Suppressor macrophage (primary cell): Measurements from ENCODE around the gene HOXC10.

Source experiments
- DNase-seq, 4 experiments: peaks; one replicate each; pipeline ENCODE4 v3.0.0-alpha.2; 2020 to 2022

The HOXC10 gene

DNA sequence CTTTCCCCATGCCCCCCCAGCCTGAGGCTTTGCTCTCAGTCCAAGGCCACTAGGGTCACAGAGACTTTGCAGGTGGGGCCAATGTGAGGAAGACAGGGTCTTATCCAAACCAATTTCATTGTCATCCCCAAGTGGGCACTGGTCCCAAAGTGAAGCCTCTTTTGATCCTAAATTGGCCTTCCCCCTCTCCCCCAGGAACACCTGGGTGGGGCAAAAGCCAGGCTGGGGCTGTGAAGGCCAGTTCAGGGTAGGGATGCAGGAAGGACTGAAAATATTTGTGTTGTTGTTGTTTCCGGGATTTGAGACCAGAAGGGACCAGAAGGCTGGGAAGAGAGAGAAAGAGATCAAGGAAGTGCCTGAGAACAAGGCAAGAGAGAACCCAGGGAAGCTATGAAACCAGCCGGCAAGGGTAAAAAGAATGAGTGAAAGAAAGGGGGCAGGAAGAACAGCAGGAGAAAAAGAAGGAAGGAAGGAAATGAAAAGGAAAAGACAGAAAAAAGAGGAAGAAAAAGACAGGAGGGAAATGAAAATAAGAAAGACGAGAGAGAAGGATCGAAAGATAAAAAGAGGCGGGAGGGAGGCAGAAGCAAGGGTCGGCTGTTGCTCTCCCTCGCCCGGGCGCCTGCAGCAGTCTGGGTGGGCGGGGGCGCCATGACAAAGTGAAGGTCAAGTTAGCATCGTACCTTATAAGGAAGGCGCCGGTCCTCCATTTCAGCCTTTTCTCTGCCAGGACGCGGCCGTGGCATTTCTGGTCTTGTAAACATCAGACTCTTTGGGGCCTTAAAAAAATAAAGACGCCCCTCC lies 19.5 kb upstream of the HOXC10 start:
- no peak for DNase-seq

DNA sequence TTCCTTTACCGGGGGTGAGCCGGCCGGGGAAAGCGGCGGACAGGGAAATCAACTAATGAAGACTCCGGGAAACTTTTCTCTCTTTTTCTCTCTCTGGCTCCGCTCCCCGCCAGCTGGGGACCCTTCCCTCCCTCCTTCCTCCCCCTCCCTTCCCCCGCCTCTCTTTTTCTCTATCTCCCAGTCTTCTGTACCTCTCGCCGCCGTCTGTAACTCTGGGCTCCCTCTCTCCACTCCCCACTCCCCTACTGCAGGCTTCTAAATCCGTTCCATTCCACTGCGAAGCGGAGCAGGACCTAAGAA lies 18.9 kb upstream of the HOXC10 start:
- no peak for DNase-seq

DNA sequence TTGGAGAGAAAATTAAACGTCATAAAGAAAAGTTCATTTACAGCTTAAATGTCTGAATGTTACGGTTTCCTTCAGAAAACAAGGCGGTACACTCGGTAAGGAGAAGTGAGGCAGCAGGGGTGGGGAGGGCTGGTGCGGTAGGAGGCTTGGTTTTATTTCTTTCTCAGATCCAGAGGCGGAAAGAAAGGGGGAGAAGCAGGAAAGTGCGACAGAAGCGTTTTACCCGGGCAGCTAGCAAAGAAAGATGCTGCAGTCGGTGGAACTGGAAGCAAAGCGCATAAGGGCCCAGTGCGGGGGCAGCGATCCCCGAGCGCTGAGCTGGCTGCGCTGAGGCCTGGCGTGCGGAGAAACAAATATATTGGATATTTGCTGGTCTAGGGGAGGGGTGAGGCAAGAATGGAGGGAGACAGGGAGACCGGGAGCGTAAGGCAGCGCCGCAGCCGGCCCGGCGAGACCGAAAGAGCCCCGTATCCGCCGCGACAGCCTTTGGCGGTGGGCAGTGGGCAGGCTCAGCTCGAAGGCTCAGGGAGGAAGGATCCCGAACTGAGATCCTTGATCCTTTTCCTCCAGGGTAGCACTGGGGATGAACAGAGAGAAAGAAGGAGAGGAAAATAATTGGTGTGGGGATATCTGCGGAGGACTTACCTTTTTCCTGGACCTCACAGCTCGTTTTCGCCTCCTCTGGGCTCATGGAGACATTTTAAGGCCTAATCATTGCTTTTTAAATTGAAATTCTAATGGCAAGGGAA lies 18.4 kb upstream of the HOXC10 start:
- no peak for DNase-seq

DNA sequence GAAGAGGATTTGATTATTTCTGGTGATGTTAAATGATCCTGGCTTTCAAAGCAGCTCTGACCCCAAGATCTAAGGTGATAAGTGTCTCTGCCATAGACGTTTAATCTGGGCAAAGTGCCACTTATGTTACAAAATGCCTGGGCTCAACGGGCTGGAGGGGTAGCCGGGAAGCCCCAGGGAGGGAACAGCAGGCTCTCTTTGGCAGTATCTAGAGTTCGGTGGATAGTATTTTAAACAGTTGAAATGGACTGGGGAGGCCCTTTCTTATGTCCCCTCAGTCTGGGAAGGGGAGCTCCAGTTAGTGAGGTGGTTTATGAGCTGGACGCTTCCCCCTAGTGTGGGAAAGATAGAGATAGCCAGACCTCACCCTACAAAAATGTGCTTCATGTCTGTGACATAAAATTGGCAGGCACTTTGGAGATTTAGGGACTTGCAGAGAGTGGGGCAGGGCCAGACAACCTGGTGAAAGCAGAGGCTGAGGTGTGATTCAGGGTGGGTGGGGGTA lies 17.5 kb upstream of the HOXC10 start:
- DNase-seq, result no peak

DNA sequence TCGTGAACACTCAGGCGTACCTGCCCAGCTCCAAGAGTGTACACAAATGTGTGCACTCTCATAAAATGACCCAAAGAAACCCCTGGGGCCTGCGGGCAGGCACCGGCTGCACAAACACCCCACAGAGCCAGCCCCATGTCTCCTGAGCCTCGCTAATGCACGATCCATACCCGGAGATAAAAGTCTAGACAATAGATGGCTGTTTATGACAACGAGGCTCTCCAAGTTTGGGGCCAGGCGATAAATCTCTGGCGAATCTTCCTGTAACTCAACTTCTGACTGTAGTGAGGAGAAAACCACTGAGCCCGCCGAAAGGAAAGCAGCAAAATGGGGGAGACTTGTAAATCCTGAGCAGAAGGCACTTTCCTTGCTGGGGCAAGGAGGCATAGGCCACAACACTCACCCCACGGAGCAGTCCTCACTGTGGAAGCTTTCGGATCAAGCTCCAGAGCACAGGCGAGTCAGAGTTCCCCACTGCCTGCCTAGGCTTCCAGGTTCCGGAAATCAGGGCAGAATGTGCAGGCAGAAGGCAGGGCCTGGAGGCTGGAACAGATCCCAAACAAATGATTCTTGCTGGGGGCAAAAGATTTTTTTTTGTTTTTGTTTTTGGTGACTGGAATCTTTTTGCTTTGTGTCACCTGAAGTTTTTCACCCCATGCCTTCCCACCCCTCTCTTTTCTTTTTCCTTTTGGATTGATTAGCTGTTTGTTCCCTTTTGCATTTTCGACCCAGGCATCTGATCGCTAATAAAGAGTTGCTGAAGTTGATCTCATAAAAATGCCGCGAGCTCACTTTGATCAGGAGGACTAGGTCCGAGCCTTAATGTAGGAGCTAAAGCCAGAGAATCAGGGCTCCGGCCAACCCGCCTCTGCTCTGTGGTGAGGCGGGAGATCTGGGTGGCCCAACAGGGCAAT lies 16.5 kb upstream of the HOXC10 start:
- no peak for DNase-seq

DNA sequence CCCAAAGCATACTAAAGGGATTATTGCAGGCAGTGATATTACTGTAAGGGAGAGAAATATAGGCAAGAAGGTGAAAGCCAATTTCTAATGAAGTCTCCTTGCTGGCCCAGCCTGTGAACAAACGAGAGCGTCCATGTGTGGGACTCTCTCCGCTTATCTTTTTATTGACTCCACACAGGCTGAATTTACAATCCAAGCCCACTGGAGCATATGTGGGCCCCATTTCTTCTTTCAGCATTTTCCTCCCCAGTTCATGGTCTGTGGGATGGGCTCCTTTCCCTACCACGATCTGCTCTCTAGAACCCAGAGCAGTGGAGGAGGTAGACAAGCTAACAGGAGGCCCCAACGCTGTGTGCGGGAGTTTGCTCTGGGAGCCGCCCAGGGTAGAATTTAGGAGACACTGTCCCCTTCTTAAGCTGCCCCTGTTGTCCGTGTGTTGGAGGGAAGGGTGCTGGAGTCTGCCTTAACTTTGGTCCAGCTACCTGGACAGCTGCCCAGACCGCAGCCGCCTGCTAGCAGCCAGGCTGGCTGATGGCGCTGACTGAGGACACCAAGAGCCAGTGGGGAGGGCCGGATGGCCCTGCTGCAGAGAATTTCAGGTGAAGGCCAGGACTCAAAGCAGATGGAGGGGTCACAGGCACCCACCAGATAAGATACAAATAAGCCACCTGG lies 15.2 kb upstream of the HOXC10 start:
- DNase-seq, result no peak

DNA sequence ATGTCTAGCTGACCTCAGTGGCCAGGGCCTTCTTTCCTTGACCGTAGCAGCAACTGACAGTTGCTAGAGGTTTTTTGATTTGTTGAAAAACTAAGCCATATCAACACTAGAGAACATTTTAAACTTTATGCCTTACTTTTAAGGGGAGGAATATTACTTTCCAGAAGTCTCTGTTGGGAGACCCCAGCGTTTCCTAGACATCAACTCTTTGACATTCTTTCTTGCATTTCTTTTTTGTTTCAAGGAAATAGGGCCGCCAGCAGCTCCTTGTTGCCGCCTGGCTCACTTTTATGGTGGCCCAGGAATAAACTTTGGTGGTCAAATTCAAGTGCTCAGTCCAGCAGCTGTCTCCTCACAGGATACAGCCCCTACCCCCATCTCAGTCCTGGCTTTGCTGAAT lies 14.5 kb upstream of the HOXC10 start:
- no peak for DNase-seq

DNA sequence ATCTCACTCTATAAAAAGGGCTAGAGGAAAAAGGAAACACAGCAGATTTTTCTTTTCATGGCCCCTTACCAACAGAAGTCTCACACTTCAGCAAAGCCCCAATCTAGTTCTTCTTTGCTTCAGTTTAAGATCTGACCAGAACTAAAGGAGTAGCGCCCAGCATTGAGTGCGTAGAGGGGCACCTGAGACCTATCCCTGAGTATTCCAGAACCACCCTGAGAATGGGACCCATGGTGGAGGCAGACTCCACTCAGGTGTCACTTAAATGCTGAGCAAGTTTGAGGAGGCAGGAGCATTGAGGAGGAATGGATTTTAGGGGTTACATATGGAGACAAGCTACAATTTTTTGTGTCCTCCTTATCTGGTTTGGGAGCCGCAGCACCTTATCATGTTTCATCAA lies 13.8 kb upstream of the HOXC10 start:
- no peak for DNase-seq

DNA sequence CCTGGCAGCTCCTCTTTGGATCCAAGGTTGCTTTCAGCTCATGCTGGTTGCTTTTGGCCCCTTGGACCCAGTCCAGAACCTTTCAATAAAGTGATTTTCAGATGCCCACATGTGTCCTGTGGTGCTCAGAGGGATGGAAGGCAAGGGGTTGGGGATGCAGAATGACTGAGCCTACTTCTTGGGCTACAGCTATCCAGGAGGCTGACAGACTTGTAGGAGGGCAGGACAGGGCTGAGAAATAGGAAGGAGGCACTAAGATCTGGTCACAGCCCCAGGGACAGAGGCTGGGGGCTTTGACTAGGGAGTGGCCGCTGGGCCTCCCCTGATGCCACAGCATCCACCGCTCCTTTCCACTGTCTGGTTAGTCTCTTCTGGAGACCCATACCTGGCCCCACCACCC lies 13.3 kb upstream of the HOXC10 start:
- DNase-seq, result no peak

DNA sequence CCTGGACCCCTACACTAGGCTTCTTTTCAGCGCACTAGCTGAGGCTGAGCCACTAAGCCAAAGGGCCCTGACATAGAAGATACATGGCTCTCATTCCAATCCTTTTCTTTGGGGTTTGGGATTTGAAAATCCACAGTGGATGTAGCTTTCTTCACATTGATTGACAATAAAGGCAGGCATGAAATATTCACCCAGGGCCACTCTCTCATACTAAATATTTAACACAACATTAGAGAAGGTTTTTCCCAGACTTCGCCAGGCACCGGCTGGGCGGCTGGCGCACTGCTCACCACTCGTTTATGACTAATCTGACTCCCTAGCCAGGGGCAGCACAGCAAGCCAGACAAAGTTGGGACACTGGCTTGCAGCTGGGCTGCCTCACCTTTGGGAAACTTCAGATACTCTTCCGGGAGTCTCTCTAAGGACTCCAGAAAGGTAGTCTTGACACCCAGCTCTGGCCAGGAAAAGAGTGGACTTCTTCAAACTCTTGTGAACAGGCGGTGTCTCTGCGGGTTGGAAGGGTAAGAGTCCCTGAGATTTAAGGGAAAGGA lies 12.7 kb upstream of the HOXC10 start:
- no peak for DNase-seq

DNA sequence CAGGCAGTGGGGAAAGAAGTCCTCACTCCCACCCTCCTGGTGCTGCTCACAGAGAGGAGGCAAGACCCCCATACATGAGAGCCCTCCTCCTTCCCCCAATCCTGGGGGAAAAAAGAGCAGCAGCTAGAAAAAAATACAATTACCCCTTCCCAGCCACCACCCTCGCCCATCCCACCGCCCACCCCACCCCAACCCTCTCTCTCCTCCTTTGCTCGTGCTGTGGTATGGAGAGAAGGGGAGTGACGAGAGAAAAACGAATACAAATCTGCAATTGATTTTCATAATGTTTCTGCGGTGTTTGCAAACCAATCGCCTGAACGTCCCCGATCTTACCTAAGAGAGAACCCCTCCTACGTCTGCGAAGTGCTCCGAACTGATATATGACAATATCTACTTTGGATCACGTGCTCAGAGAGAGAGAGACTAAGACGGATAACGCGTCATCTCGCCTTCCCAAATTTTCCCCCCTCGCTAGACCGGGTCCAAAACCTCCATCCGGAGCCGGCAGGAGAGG lies 12.2 kb upstream of the HOXC10 start, which contains the start of gene HOXC11:
TSS of gene HOXC11 (plus strand) at position 405 of the 514 bp plus-strand sequence. CDS start 116 bp downstream, outside the sequence.
- DNase-seq, result no peak

DNA sequence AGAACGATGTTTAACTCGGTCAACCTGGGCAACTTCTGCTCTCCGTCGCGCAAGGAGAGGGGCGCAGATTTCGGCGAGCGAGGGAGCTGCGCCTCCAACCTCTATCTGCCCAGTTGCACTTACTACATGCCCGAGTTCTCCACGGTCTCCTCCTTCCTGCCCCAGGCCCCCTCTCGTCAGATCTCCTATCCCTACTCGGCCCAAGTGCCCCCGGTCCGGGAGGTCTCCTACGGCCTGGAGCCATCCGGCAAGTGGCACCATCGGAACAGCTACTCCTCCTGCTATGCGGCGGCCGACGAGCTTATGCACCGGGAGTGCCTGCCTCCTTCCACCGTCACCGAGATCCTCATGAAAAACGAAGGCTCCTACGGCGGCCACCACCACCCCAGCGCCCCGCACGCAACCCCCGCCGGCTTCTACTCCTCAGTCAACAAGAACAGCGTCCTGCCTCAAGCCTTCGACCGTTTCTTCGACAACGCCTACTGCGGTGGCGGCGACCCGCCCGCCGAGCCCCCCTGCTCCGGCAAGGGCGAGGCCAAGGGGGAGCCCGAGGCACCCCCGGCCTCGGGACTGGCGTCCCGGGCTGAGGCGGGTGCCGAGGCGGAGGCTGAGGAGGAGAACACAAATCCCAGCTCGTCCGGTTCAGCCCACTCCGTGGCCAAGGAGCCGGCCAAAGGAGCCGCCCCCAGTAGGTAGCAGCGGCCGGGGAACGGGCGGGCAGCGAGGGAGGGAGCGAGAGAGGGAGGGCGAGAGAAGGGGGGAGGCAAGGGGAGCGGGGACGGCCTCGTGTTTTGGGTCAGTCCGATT lies 11.5 kb upstream of the HOXC10 start:
- DNase-seq, result no peak

DNA sequence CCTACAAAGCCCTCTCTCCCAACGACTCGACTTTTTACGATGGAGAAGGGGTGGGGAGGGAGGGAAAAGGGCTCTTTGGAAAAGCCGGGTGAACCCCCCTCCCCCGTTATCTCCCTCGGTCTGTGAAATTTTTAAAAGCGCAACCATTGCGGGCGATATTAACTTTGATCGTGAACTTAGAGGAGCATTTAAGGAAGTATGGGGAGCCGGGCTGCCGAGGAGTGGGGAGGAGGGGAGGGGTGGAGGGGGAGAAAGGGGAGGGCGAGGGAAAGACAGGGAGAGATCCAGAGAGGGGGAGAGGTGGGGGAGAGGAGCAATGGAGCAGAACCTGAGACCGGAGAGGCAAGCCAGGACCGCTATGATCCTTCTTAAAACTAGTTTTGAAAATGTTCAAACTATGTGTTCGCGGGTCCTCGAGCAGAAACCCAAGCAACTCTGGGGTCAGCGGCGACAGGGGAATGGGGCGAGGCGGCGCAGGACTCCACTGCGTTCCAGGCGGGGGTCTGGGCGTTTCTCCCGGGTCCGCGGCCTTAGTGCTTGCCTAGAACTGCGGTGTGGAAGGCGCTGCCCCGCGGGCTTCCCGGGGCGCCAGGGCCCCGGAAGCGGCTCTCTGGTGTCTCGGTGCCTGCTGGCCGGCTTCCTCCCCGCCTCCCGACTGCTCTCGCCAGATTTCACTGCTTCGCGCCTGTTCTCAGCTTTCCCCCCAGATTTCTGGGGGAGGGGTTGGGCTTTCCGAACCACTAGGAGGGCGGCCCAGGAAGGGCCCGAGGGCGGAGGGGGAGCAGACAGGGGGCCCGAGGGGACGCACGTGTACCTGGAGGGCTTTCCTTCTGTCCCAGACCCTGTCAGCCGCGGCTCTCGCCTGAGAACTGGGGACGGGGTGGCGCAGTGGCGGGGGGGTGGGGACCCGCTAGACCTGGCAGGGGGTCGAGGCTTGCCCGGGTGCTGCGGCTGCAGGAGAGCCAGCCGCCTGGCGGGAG lies 10.6 kb upstream of the HOXC10 start, which contains the start of gene HOTAIR:
TSS of gene HOTAIR (minus strand) at position 871 of the 980 bp plus-strand sequence.
- peak; percentile 17 to 62 (median 38) for DNase-seq

DNA sequence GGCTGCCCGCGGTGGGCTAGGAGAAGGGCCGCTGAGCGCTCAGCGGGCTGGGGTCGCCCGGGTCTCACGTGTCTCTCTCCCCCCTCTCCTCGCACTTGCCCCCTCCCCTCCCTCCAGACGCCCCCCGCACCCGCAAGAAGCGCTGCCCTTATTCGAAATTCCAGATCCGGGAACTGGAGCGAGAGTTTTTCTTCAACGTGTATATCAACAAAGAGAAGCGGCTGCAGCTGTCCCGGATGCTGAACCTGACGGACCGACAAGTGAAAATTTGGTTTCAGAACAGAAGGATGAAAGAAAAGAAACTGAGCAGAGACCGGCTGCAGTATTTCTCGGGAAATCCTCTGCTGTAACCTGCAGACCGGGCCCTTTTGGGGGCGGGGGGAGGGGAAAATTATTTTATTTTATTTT lies 9.9 kb upstream of the HOXC10 start:
- no peak for DNase-seq

DNA sequence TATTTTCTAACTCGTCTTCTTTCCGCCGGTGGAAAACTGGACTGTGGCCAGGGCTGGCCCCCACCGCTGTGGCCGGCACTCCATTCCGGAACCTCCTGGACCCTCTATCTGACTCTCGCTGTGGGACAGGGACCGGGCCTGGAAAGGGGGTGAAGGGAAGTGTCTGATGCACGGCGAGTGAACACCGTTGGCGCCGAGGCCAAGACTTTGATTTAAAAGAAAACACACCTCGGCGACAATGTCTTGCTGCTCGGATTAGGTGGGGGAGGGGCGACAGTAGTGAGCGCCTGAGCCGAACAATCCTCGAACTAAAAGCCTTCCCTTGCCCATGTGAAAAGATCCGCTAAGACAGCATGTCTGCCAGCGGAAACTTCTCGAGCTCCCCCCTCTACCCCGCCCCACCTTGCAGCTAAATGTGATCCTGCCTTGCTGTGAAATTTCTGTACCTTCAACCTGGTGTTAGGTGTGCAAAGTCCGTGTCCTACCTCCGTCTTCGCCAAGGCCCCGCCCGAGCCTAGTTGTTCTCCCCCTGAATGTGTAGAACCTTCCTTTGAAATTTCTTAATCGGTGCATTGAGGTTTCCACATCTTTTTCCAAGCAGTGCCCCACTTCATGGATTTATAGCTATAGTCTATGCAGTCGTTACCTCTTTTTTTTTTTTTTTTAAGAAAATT lies 9.3 kb upstream of the HOXC10 start:
- DNase-seq, result no peak

DNA sequence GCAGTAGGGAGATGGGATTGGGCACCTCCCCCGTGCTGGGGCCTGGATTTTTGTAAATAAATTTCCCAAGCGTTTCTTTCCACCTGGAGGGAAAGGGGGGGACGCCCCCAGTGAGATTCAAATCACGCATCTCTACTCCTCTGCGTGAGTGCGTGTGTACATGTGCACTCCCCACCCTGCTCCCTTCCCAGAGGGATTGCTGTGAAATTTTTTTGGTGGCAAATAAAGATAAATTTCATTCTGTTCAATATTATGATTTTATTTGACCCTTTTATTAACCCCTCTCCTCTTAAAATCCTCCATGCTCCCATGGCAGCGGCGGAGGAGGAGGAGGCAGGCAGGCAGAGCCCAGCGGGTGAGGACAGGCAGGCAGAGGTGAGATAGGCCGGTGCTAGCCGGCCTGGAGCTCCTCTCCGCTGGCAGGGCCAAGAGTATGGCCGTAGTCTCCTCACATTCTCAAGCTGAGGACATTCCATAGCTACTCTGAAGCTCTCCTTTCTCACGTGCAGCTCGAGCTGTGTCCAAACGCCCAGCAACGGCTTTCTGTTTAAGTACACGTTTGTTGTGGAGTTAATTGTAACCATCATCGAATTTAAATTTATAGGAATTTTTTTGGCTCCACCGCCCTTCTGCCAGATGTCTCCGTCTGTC lies 8.6 kb upstream of the HOXC10 start:
- DNase-seq, result no peak

DNA sequence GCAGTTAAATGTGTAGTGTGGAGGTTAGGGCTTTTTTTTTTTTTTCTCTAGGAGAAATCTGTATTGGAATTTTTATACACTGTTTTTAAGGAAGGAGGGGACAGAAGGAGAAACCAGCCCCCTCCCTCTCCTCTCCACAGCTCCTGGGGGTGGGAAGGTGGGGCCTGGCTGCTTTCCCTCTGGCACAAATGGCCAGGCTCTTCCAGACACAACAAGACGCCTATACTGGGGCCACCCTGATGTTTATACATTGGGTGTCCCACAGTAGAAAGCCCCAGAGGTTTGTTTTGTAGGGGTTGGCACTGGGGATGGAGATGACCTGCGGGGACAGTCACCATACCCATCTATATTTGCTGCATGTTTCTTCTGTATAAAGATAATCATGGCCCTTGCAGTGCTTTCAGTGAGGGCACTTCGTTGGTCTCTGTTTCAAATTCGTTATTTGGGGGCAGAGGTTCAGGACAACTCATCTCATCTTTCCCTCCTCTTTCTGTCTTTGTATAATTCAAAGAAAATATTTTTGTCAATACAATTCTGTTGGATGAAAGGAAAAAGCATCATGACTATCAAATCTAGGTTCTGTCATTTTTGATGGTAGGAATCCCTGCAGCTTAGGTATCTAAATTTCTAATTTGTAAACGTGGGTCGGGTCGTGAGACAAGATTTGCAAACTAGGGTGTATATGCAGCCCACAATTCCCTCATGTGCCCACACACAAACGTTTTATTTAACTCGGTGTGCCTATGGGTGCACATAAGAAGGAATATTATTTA lies 7.9 kb upstream of the HOXC10 start:
- DNase-seq, result no peak
